RWPE1 (cell line): ENCODE measurements around the gene RAB18.

Experiments
- CTCF ChIA-PET: fragments of 350-600 bp; sonication (Branson Sonifier 250); formaldehyde crosslinking; extraction: SDS; loops from one replicate; lab custom pipeline; 2021; lab: Yijun Ruan, JAX
- POLR2A ChIA-PET: fragments of 400-600 bp; formaldehyde crosslinking; extraction: SDS; loops from one replicate; lab custom pipeline; 2020; ENCODE audit warnings: antibody characterized with exemption; ENCODE audit not compliant: low non-redundant PET; lab: Yijun Ruan, JAX
- DNase-seq: peaks from one replicate; pipeline ENCODE4 v3.0.0; 2012; ENCODE audit warnings: low spot score
- H3K27ac ChIP-seq: fragments of 450-650 bp; 2 replicates; pipeline ENCODE4 v1.5.1; 2017
- CTCF ChIP-seq: fragments of 450-650 bp; conservative IDR thresholded peaks from 2 replicates; pipeline ENCODE4 v1.5.1; 2017; ENCODE audit warnings: low read depth, mild to moderate bottlenecking

The RAB18 gene

GRCh38 chr10:27482984-27483956 lies 20.8 kb upstream of the RAB18 start:
- ChIA-PET CTCF (interaction anchor here (0.6 kb wide), 1 partner anchor 169 kb away, joined by 3 read pairs; no protein-coding TSS in a partner anchor), POLR2A (interaction anchor here (1.9 kb wide), 1 partner anchor 21 kb away, joined by 8 read pairs; the partner anchor contains the start of gene RAB18)
- peak overlapping the region; percentile 94 for H3K27ac ChIP-seq
- no peak for TF ChIP-seq CTCF
- peak; percentile 87 for DNase-seq

GRCh38 chr10:27485368-27485767 lies 18.7 kb upstream of the RAB18 start:
- no peak for DNase-seq
- no peak for TF ChIP-seq CTCF
- H3K27ac ChIP-seq: no peak overlapping the region
- ChIA-PET POLR2A (no interaction called here), CTCF (interaction anchor here (0.6 to 1.4 kb wide), 2 partner anchors 115 to 1901 kb away, joined by 3 to 4 read pairs; no protein-coding TSS in a partner anchor)

GRCh38 chr10:27485986-27486385 lies 18.1 kb upstream of the RAB18 start:
- DNase-seq: no peak
- CTCF ChIA-PET: interaction anchor here (0.6 to 1.4 kb wide), 2 partner anchors 116 to 169 kb away, joined by 3 to 4 read pairs; no protein-coding TSS in a partner anchor
- H3K27ac ChIP-seq: no peak overlapping the region
- no peak for TF ChIP-seq CTCF
- POLR2A ChIA-PET: no interaction called here

GRCh38 chr10:27490807-27491206 lies 13.3 kb upstream of the RAB18 start:
- peak; percentile 30 for DNase-seq
- ChIA-PET POLR2A (no interaction called here), CTCF (no interaction called here)
- no peak for TF ChIP-seq CTCF
- peak overlapping the region; percentile 80 for H3K27ac ChIP-seq

- POLR2A ChIA-PET: no interaction called here
- TF ChIP-seq CTCF: no peak
- CTCF ChIA-PET: no interaction called here
- DNase-seq: no peak
- H3K27ac ChIP-seq: no peak overlapping the region
Measured at GRCh38 chr10:27494116-27494805, 9.8 kb upstream of the RAB18 start.

GRCh38 chr10:27496137-27496536 lies 8.0 kb upstream of the RAB18 start:
- no peak for TF ChIP-seq CTCF
- no peak for DNase-seq
- H3K27ac ChIP-seq: no peak overlapping the region
- CTCF ChIA-PET: no interaction called here
- POLR2A ChIA-PET: no interaction called here
